GM18520 (cell line): Measurements from ENCODE around the gene STXBP1.

ENCODE experiments used
- ATAC-seq: cut with Tn5 transposase; IDR thresholded peaks from one replicate; pipeline ENCODE4 v1.9.1; 2021; ENCODE audit not compliant: unreplicated experiment

STXBP1 gene

GRCh38 chr9:127689329-127690000 is 77.4 kb downstream of the STXBP1 start:
- no peak for ATAC-seq

- ATAC-seq, result no peak
Measured at GRCh38 chr9:127690735-127691134, 78.7 kb downstream of the STXBP1 start.

GRCh38 chr9:127692071-127692470 is 80.0 kb downstream of the STXBP1 start:
- no peak for ATAC-seq

GRCh38 chr9:127693143-127693542 is 81.1 kb downstream of the STXBP1 start:
- no peak for ATAC-seq

GRCh38 chr9:127693697-127694096 is 81.6 kb downstream of the STXBP1 start:
- no peak for ATAC-seq

- no peak for ATAC-seq
Measured at GRCh38 chr9:127694890-127695720, 83.0 kb downstream of the STXBP1 start.

GRCh38 chr9:127697575-127697974 is 85.5 kb downstream of the STXBP1 start:
- no peak for ATAC-seq

- ATAC-seq, result no peak
Measured at GRCh38 chr9:127698386-127698785, 86.3 kb downstream of the STXBP1 start.

GRCh38 chr9:127698985-127699670 is 87.1 kb downstream of the STXBP1 start:
- no peak for ATAC-seq

- no peak for ATAC-seq
Measured at GRCh38 chr9:127700140-127700539, 88.1 kb downstream of the STXBP1 start.

- ATAC-seq, result no peak
Measured at GRCh38 chr9:127700594-127701255, 88.6 kb downstream of the STXBP1 start.

- ATAC-seq, result no peak
Measured at GRCh38 chr9:127703289-127703946, 91.3 kb downstream of the STXBP1 start.

- no peak for ATAC-seq
Measured at GRCh38 chr9:127705577-127706379, 93.7 kb downstream of the STXBP1 start.

- ATAC-seq, result no peak
Measured at GRCh38 chr9:127706836-127707241, 94.8 kb downstream of the STXBP1 start, which contains the start of gene CFAP157. Gene CFAP157, plus strand, starts transcription at chr9:127706988. Its CDS starts 44 bp downstream, at chr9:127707032.

- no peak for ATAC-seq
Measured at GRCh38 chr9:127707766-127708165, 95.7 kb downstream of the STXBP1 start.

- ATAC-seq, result no peak
Measured at GRCh38 chr9:127708952-127709587, 97.0 kb downstream of the STXBP1 start.

- no peak for ATAC-seq
Measured at GRCh38 chr9:127710204-127710783, 98.2 kb downstream of the STXBP1 start.

GRCh38 chr9:127711226-127711701 is 99.2 kb downstream of the STXBP1 start:
- ATAC-seq, result no peak

- no peak for ATAC-seq
Measured at GRCh38 chr9:127711831-127712274, 99.8 kb downstream of the STXBP1 start.
